Lung (tissue), 12 donors: ENCODE data around the gene CXCL17. TPM values are rescaled to one million over a fixed set of nuclear protein-coding genes. Genes with fewer than 3 reads are reported as not detected.

ENCODE experiments used
- ATAC-seq: fragments of 200-7000 bp; cut with Tn5 transposase; one replicate; pipeline ENCODE4 v1.9.1; 2020; ENCODE audit warnings: moderate number of reproducible peaks; ENCODE audit not compliant: insufficient read depth, low FRiP score
- DNase-seq, 3 donors: peaks; one replicate each; pipeline ENCODE4 v3.0.0-alpha.2; 2013 to 2017
- H3K27ac ChIP-seq, 2 donors: one replicate each; pipeline ENCODE4 v1.5.1; 2013; ENCODE audit warnings: mild to moderate bottlenecking in 2 of 2, moderate library complexity in 2 of 2, control low read depth in 1 of 2, inconsistent platforms in 1 of 2, low read depth in 1 of 2, low read length in 1 of 2
- H3K27me3 ChIP-seq, 3 donors: one replicate each; pipeline ENCODE4 v1.5.1; 2013; ENCODE audit warnings: low read length in 2 of 3; ENCODE audit not compliant: control insufficient read depth in 3 of 3, insufficient read depth in 3 of 3
- H3K36me3 ChIP-seq, 4 donors: one replicate each; pipeline ENCODE4 v1.5.1; 2013; ENCODE audit warnings: low read length in 4 of 4, mild to moderate bottlenecking in 1 of 4, moderate library complexity in 1 of 4; ENCODE audit not compliant: control insufficient read depth in 4 of 4, insufficient read depth in 4 of 4
- H3K4me1 ChIP-seq, 5 donors: one replicate each; pipeline ENCODE4 v1.5.1; 2013; ENCODE audit warnings: low read length in 5 of 5, mild to moderate bottlenecking in 2 of 5, moderate library complexity in 1 of 5; ENCODE audit not compliant: control insufficient read depth in 5 of 5, insufficient read depth in 5 of 5
- H3K4me3 ChIP-seq: one replicate; pipeline ENCODE4 v1.5.1; 2013; ENCODE audit warnings: mild to moderate bottlenecking, control low read depth, moderate library complexity
- H3K9ac ChIP-seq, 2 donors: one replicate each; pipeline ENCODE4 v1.5.1; 2013; ENCODE audit warnings: low read length in 2 of 2, control low read depth in 1 of 2; ENCODE audit not compliant: insufficient read depth in 1 of 2
- H3K9me3 ChIP-seq, 4 donors: one replicate each; pipeline ENCODE4 v1.5.1; 2013; ENCODE audit warnings: low read length in 3 of 4, mild to moderate bottlenecking in 1 of 4, moderate library complexity in 1 of 4; ENCODE audit not compliant: control insufficient read depth in 4 of 4, insufficient read depth in 3 of 4
- CTCF ChIP-seq: IDR thresholded peaks from 2 replicates; pipeline ENCODE4 v1.5.1; 2012; ENCODE audit warnings: mild to moderate bottlenecking; ENCODE audit errors: control extremely low read depth, extremely low read depth
- WGBS, 2 donors: extraction: QIAGEN DNeasy Blood & Tissue Kit; methylation state at CpG; one replicate each; pipeline ENCODE4 v1.1.7; 2013; 5-methylcytosine and 5-hydroxymethylcytosine counted together
- polyA plus RNA-seq, 2 donors: library from polyadenylated mRNA; stranded (reverse); fragments of 200-250 nt; gene quantifications; one replicate each; pipeline ENCODE4 v1.2.1, GENCODE V29; 2013
- total RNA-seq, 2 donors: library from RNA; depleted of rRNA in 1 of 2; stranded (reverse); fragments of >200 nt in 1 of 2; gene quantifications; one replicate each; pipeline ENCODE4 v1.2.1, GENCODE V29; 2014 to 2021
- donor health status: control.
- donor health status: control.
- donor health status: Bipolar disorder and iron deficiency.
- donor health status: healthy.
- donor health status: DM: yes; HTN: yes; CAD: no.

The CXCL17 gene
- total and polyA plus RNA-seq, 4 donors, result 98.9 to 688 (median 221) TPM

GRCh38 chr19:42433503-42434260 lies 9.1 kb downstream of the CXCL17 start:
- WGBS, 2 donors, result 47 to 48% methylated on average over 9 of the region's 9 CpGs
- Histone ChIP-seq H3K36me3 (peaks cover 0 to 3% (median 0%) of the 10 kb centered on the region in 4 donors), H3K4me3 (no peak overlapping the region), H3K27ac (peak overlapping the region; percentile 13 to 91), H3K27me3 (no peaks in the 10 kb centered on the region), H3K9ac (no peak overlapping the region), H3K9me3 (no peaks in the 10 kb centered on the region), H3K4me1 (peaks cover 0 to 8% (median 6%) of the 10 kb centered on the region in 5 donors)
- peak; percentile 64 for ATAC-seq
- DNase-seq, result peak; percentile 66 to 77 (median 70)
- TF ChIP-seq CTCF, result peak; percentile 64

GRCh38 chr19:42431486-42431885 lies 11.3 kb downstream of the CXCL17 start:
- Histone ChIP-seq H3K9ac (no peak overlapping the region), H3K4me1 (peaks cover 0 to 9% (median 7%) of the 10 kb centered on the region in 5 donors), H3K9me3 (no peaks in the 10 kb centered on the region), H3K27me3 (no peaks in the 10 kb centered on the region), H3K27ac (no peak overlapping the region), H3K36me3 (peaks cover 0 to 3% (median 0%) of the 10 kb centered on the region in 4 donors), H3K4me3 (no peak overlapping the region)
- no peak for TF ChIP-seq CTCF
- 91 to 93% methylated on average over 1 of the region's 1 CpG for WGBS, 2 donors
- no peak for ATAC-seq
- no peak for DNase-seq

- Histone ChIP-seq H3K27ac (no peak overlapping the region), H3K4me1 (peaks cover 0 to 12% (median 7%) of the 10 kb centered on the region in 5 donors), H3K9me3 (no peaks in the 10 kb centered on the region), H3K9ac (no peak overlapping the region), H3K36me3 (peaks cover 0 to 3% (median 0%) of the 10 kb centered on the region in 4 donors), H3K27me3 (no peaks in the 10 kb centered on the region), H3K4me3 (no peak overlapping the region)
- 90 to 96% methylated on average over 3 of the region's 3 CpGs for WGBS, 2 donors
- DNase-seq, result no peak
- TF ChIP-seq CTCF, result no peak
- no peak for ATAC-seq
Measured at GRCh38 chr19:42428676-42429075, 14.1 kb downstream of the CXCL17 start.
